ENCODE data around the gene SOX5.

GRCh38 chr12:23860019-23860418, 89.5 kb downstream of the SOX5 start:
- TF ChIP-seq EZH2 (IDR thresholded peaks at IDR 0.05; ENCODE audit: borderline replicate concordance, insufficient read depth, low read depth, low read length, poor library complexity, severe bottlenecking): no peak
- TF ChIP-seq, protein P1, sequence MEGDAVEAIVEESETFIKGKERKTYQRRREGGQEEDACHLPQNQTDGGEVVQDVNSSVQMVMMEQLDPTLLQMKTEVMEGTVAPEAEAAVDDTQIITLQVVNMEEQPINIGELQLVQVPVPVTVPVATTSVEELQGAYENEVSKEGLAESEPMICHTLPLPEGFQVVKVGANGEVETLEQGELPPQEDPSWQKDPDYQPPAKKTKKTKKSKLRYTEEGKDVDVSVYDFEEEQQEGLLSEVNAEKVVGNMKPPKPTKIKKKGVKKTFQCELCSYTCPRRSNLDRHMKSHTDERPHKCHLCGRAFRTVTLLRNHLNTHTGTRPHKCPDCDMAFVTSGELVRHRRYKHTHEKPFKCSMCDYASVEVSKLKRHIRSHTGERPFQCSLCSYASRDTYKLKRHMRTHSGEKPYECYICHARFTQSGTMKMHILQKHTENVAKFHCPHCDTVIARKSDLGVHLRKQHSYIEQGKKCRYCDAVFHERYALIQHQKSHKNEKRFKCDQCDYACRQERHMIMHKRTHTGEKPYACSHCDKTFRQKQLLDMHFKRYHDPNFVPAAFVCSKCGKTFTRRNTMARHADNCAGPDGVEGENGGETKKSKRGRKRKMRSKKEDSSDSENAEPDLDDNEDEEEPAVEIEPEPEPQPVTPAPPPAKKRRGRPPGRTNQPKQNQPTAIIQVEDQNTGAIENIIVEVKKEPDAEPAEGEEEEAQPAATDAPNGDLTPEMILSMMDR (IDR thresholded peaks at IDR 0.05): no peak

Data from B cell (primary cell).